Subcutaneous adipose tissue (tissue), 4 donors: ENCODE results near the gene TGM1. TPM values are rescaled to one million over a fixed set of nuclear protein-coding genes. Genes with fewer than 3 reads are reported as not detected.

Experiments used
- CTCF ChIP-seq: fragments of 450-650 bp; IDR thresholded peaks from one replicate; pipeline ENCODE4 v1.5.1; 2016; ENCODE audit warnings: low read depth, mild to moderate bottlenecking, control low read depth, antibody characterized with exemption, moderate library complexity
- total RNA-seq, 4 donors: library from RNA; depleted of rRNA; stranded (reverse); fragments of >200 nt; gene quantifications; one replicate each; pipeline ENCODE4 v1.1.0, GENCODE V29; 2016

The TGM1 gene
- total RNA-seq, 4 donors from 2014 or later = 0.49 to 1.3 (median 0.85) TPM; not detected in 1

- no peak for TF ChIP-seq CTCF
These were observed 34.4 kb upstream of the TGM1 start for GRCh38 chr14:24297190-24297964.

GRCh38 chr14:24296341-24297157 lies 33.6 kb upstream of the TGM1 start:
- no peak for TF ChIP-seq CTCF

- no peak for TF ChIP-seq CTCF
These were observed 30.5 kb upstream of the TGM1 start for GRCh38 chr14:24293525-24293924.

GRCh38 chr14:24292118-24292807 lies 29.3 kb upstream of the TGM1 start:
- TF ChIP-seq CTCF = no peak

GRCh38 chr14:24291446-24292117 lies 28.6 kb upstream of the TGM1 start:
- no peak for TF ChIP-seq CTCF

GRCh38 chr14:24290746-24291145 lies 27.8 kb upstream of the TGM1 start:
- no peak for TF ChIP-seq CTCF
